CD1c-positive myeloid dendritic cell (primary cell): ENCODE data around the gene HOMER3.

ENCODE experiments used
- DNase-seq: peaks from one replicate; pipeline ENCODE4 v3.0.0-alpha.2; 2016; ENCODE audit errors: extremely low spot score

The HOMER3 gene

DNA sequence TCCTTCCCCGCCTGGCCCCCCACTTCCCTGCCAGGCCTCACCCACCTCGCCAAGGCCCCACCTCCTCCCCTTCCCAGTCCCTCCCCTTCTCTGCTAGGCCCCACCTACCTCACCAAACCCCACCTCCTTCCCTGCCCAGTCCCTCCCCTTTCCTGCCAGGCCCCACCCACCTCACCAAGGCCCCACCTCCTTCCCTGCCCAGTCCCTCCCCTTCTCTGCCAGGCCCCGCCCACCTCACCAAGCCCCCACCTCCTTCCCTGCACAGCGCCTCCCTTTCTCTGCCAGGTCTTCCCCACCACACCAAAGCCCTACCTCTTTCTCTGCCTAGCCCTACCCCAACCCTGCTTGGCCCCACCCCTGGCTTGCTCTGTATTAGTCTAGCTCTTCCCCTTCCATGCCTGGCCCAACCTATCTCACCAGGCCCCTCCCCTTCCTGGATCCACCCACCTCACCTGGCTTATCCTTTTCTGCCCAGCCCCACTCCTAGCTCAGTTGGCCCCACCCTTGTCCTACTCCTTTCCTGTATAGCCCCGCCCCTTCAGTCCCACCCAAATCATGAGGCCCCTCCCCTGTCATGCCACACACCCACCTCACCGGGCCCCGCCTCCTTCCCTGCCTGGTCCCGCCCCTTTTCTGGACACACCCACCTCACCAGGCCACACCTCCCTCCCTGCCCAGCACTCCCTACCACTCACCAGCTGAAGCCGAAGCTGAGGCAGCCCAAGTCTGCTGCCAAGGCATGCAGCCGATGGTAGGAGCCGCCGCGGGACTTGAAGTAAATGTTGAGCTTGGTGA lies 61.2 kb downstream of the HOMER3 start:
- DNase-seq: peak; percentile 30
